PC-9 (cell line): ENCODE measurements around the gene MCUB. TPM values are rescaled to one million over a fixed set of nuclear protein-coding genes. Genes with fewer than 3 reads are reported as not detected.

ENCODE experiments used
- BruUV-seq: library from RNA; stranded (reverse); fragments of 400-500 nt; replicated peaks from 2 replicates; lab custom pipeline; 2021; lab: Mats Ljungman, UMichigan
- CTCF ChIA-PET: fragments of 300-600 bp; sonication (Branson Sonifier 250); formaldehyde crosslinking; loops from one replicate; lab custom pipeline; 2022; ENCODE audit warnings: antibody characterized with exemption; lab: Charles Lee
- POLR2A ChIA-PET: fragments of 300-600 bp; sonication (Branson Sonifier 250); formaldehyde crosslinking; loops from one replicate; lab custom pipeline; 2022; ENCODE audit warnings: antibody characterized with exemption; ENCODE audit not compliant: unreplicated experiment; lab: Charles Lee
- DNase-seq, 2 experiments: peaks; one replicate each; pipeline versions ENCODE4 v3.0.0 to v3.0.0-alpha.2; 2015 to 2022; ENCODE audit warnings: mixed read lengths in 1 of 2
- H2AFZ ChIP-seq: fragments of 200-600 bp; sonication (generic); 2 replicates; pipeline ENCODE4 v1.8.1; 2017; ENCODE audit warnings: antibody characterized with exemption
- H3F3A ChIP-seq: fragments of 200-600 bp; sonication (generic); 2 replicates; pipeline ENCODE4 v1.8.1; 2017; ENCODE audit warnings: antibody characterized with exemption, mild to moderate bottlenecking, low read depth; ENCODE audit not compliant: insufficient read depth
- H3K27ac ChIP-seq: fragments of 200-600 bp; sonication (generic); 2 replicates; pipeline ENCODE4 v1.6.1; 2016; ENCODE audit warnings: mixed run types
- H3K27me3 ChIP-seq: fragments of 200-600 bp; sonication (generic); 2 replicates; pipeline ENCODE4 v1.6.1; 2016; ENCODE audit warnings: low read depth, mixed run types; ENCODE audit not compliant: insufficient read depth
- H3K36me3 ChIP-seq: fragments of 200-600 bp; sonication (generic); 2 replicates; pipeline ENCODE4 v1.6.1; 2016; ENCODE audit warnings: low read depth, mixed run types
- H3K4me1 ChIP-seq: fragments of 200-600 bp; sonication (generic); replicated peaks from 2 replicates; pipeline ENCODE4 v1.6.1; 2016; ENCODE audit warnings: mixed run types; ENCODE audit not compliant: insufficient read depth
- H3K4me2 ChIP-seq: fragments of 200-600 bp; sonication (generic); 2 replicates; pipeline ENCODE4 v1.6.1; 2017; ENCODE audit warnings: mixed run types
- H3K4me3 ChIP-seq: fragments of 200-600 bp; sonication (generic); 2 replicates; pipeline ENCODE4 v1.6.1; 2016; ENCODE audit warnings: mixed run types
- H3K79me2 ChIP-seq: fragments of 200-600 bp; sonication (generic); 2 replicates; pipeline ENCODE4 v1.6.1; 2017; ENCODE audit warnings: low read depth, mixed run types
- H3K9me2 ChIP-seq: fragments of 200-600 bp; sonication (generic); 2 replicates; pipeline ENCODE4 v1.8.1; 2017; ENCODE audit warnings: mild to moderate bottlenecking; ENCODE audit not compliant: insufficient read depth
- H3K9me3 ChIP-seq: fragments of 200-600 bp; sonication (generic); 2 replicates; pipeline ENCODE4 v1.8.1; 2016; ENCODE audit warnings: low read depth; ENCODE audit not compliant: insufficient read depth
- H4K20me1 ChIP-seq: fragments of 200-600 bp; sonication (generic); 2 replicates; pipeline ENCODE4 v1.8.1; 2017; ENCODE audit not compliant: insufficient read depth
- EZH2 ChIP-seq: fragments of 200-600 bp; sonication (generic); IDR thresholded peaks from 2 replicates; pipeline ENCODE4 v1.8.0; 2017; ENCODE audit warnings: antibody characterized with exemption, low read depth
- intact Hi-C: fragments of 100-400 bp; cut with micrococcal nuclease; formaldehyde crosslinking; loops from one replicate; pipeline ENCODE4 v1.10.0; 2022; ENCODE audit not compliant: unreplicated experiment
- total RNA-seq: library from RNA; stranded (reverse); gene quantifications from 2 replicates; pipeline ENCODE4 v1.2.3, GENCODE V29; 2021
- TF ChIP-seq, protein P1 (sequence below): fragments of 200-600 bp; sonication (generic); conservative IDR thresholded peaks from 2 replicates; pipeline ENCODE4 v1.6.1; 2017; ENCODE audit warnings: mixed run types, antibody characterized with exemption, mild to moderate bottlenecking, moderate library complexity

MCUB gene
- total RNA-seq, 1 experiment from 2014 or later, result 15.4 TPM

DNA sequence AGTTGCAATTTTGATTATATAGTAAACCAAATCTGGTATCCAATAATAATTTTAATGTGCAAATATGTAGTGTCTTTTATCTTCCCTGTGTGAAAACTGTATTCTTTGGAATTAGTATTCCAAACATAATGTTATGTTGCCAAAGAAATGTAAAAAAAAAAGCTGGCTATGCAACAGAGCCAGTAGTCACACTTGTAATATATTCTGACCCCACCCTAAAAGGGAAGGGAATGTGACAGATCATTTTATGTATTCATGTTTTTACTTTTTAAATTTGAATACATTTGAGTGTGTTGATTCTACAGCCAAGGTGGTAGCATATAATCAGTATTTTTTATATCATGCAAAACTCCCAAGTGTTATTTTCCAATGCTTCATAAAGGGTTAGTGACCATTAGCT, 27.9 kb upstream of the MCUB start:
- Histone ChIP-seq H3K79me2 (no peaks in the 10 kb centered on the region), H3K27me3 (no peaks in the 10 kb centered on the region), H3K36me3 (peaks cover 7% of the 10 kb centered on the region; the same call in 1 of the 2 replicates), H3K4me2 (no peak overlapping the region), H4K20me1 (no peaks in the 10 kb centered on the region), H2AFZ (no peak overlapping the region), H3K4me3 (no peak overlapping the region), H3K9me3 (no peaks in the 10 kb centered on the region), H3K4me1 (no peaks in the 10 kb centered on the region), H3K27ac (no peak overlapping the region), H3K9me2 (no peaks in the 10 kb centered on the region), H3F3A (no peaks in the 10 kb centered on the region)
- ChIA-PET CTCF (no interaction called here), POLR2A (no interaction called here)
- intact Hi-C loops, result no loop called here
- TF ChIP-seq, protein P1, sequence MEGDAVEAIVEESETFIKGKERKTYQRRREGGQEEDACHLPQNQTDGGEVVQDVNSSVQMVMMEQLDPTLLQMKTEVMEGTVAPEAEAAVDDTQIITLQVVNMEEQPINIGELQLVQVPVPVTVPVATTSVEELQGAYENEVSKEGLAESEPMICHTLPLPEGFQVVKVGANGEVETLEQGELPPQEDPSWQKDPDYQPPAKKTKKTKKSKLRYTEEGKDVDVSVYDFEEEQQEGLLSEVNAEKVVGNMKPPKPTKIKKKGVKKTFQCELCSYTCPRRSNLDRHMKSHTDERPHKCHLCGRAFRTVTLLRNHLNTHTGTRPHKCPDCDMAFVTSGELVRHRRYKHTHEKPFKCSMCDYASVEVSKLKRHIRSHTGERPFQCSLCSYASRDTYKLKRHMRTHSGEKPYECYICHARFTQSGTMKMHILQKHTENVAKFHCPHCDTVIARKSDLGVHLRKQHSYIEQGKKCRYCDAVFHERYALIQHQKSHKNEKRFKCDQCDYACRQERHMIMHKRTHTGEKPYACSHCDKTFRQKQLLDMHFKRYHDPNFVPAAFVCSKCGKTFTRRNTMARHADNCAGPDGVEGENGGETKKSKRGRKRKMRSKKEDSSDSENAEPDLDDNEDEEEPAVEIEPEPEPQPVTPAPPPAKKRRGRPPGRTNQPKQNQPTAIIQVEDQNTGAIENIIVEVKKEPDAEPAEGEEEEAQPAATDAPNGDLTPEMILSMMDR, result no peak
- no peak for TF ChIP-seq EZH2
- DNase-seq, result no peak
- no TSS peak for BruUV-seq

DNA sequence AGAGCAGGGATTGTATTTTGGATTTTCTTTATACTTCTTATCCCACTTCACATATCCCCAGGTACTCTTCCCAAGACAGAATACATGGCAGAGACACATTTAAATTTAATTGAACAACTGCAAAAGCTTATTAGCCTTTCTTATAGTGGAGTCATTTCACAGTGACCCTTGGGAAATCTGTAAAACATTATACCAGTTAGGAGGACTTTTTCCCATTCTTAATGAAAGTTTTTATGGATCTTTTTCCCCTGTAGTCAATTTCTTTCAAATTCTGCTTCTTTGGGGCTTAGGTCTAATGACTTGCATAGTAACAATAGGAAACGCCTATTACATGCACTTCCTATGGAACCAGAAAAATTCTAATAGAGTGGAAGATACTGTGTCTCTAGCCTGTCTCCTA, 14.6 kb upstream of the MCUB start:
- CTCF ChIA-PET, result no interaction called here
- Histone ChIP-seq H3K4me2 (no peak overlapping the region), H3K9me2 (no peaks in the 10 kb centered on the region), H3F3A (no peaks in the 10 kb centered on the region), H3K4me3 (no peak overlapping the region), H2AFZ (no peak overlapping the region), H3K79me2 (no peaks in the 10 kb centered on the region), H3K4me1 (no peaks in the 10 kb centered on the region), H3K9me3 (no peaks in the 10 kb centered on the region), H3K27me3 (no peaks in the 10 kb centered on the region), H3K27ac (no peak overlapping the region), H3K36me3 (no peaks in the 10 kb centered on the region), H4K20me1 (no peaks in the 10 kb centered on the region)
- intact Hi-C loops, result no loop called here
- BruUV-seq, result no TSS peak
- DNase-seq, result no peak
- POLR2A ChIA-PET, result no interaction called here
- TF ChIP-seq, protein P1, result no peak
- no peak for TF ChIP-seq EZH2

DNA sequence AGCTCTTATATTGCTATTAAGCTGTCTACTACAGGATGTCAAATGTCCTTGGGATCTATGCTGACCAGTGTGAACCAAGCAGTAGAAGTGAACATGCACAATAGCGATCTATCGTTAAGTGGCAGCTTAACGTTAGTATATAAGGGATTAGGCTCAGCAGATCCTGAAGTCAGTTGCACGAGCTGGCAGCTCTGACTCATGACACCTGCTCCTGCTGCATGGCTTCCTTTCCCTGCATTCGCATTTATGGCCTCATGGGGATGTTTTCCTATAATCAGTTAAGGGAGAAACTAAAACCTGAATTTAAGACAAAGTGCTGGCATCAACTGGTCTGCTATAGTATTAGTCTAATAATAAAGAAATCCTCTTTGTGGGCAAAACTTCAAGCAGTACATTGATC, 12.7 kb upstream of the MCUB start:
- no peaks in the 10 kb centered on the region for H3K4me1 ChIP-seq
- DNase-seq, result no peak
- no peak overlapping the region for H3K4me2 ChIP-seq
- no peaks in the 10 kb centered on the region for H3K79me2 ChIP-seq
- TF ChIP-seq, protein P1, result no peak
- TF ChIP-seq EZH2, result no peak
- BruUV-seq, result no TSS peak
- H2AFZ ChIP-seq, result no peak overlapping the region
- H4K20me1 ChIP-seq, result no peaks in the 10 kb centered on the region
- ChIA-PET POLR2A (interaction anchor here (0.5 kb wide), 1 partner anchor 13 kb away, joined by 11 read pairs; the partner anchor contains the start of gene MCUB), CTCF (interaction anchor here (0.6 kb wide), 1 partner anchor 22 kb away, joined by 5 read pairs; no protein-coding TSS in a partner anchor)
- no peaks in the 10 kb centered on the region for H3F3A ChIP-seq
- no peaks in the 10 kb centered on the region for H3K9me3 ChIP-seq
- intact Hi-C loops, result no loop called here
- H3K36me3 ChIP-seq, result no peaks in the 10 kb centered on the region
- no peak overlapping the region for H3K4me3 ChIP-seq
- H3K27ac ChIP-seq, result no peak overlapping the region
- H3K9me2 ChIP-seq, result no peaks in the 10 kb centered on the region
- no peaks in the 10 kb centered on the region for H3K27me3 ChIP-seq
